Central memory CD4-positive, alpha-beta T cell (primary cell): Measurements from ENCODE around the gene TIAM2.

Source experiments
- DNase-seq: peaks from one replicate; pipeline ENCODE4 v3.0.0; 2022

Gene TIAM2

GRCh38 chr6:155268088-155268867 lies 273.2 kb downstream of the TIAM2 start:
- peak; percentile 4 for DNase-seq

- DNase-seq = no peak
Measured at GRCh38 chr6:155269765-155270164, 274.6 kb downstream of the TIAM2 start.

GRCh38 chr6:155270561-155271091 lies 275.5 kb downstream of the TIAM2 start:
- DNase-seq = no peak

- no peak for DNase-seq
Measured at GRCh38 chr6:155271145-155271544, 276.0 kb downstream of the TIAM2 start.

- DNase-seq = no peak
Measured at GRCh38 chr6:155272353-155273232, 277.5 kb downstream of the TIAM2 start.

GRCh38 chr6:155273431-155273830 lies 278.3 kb downstream of the TIAM2 start:
- no peak for DNase-seq

GRCh38 chr6:155274106-155274505 lies 279.0 kb downstream of the TIAM2 start:
- DNase-seq = no peak

GRCh38 chr6:155274533-155274932 lies 279.4 kb downstream of the TIAM2 start:
- DNase-seq = no peak

GRCh38 chr6:155275808-155276480 lies 280.8 kb downstream of the TIAM2 start:
- DNase-seq = no peak

- DNase-seq = no peak
Measured at GRCh38 chr6:155276638-155277037, 281.5 kb downstream of the TIAM2 start.

GRCh38 chr6:155278319-155279049 lies 283.4 kb downstream of the TIAM2 start:
- no peak for DNase-seq

GRCh38 chr6:155284775-155285174 lies 289.7 kb downstream of the TIAM2 start:
- no peak for DNase-seq

- no peak for DNase-seq
Measured at GRCh38 chr6:155287762-155288161, 292.6 kb downstream of the TIAM2 start.

- no peak for DNase-seq
Measured at GRCh38 chr6:155290491-155290890, 295.4 kb downstream of the TIAM2 start.

- no peak for DNase-seq
Measured at GRCh38 chr6:155291291-155291690, 296.2 kb downstream of the TIAM2 start.

- DNase-seq = no peak
Measured at GRCh38 chr6:155292711-155293110, 297.6 kb downstream of the TIAM2 start.

- DNase-seq = no peak
Measured at GRCh38 chr6:155297669-155298068, 302.6 kb downstream of the TIAM2 start.

GRCh38 chr6:155301867-155302266 lies 306.8 kb downstream of the TIAM2 start:
- DNase-seq = no peak

- no peak for DNase-seq
Measured at GRCh38 chr6:155303361-155303870, 308.3 kb downstream of the TIAM2 start.

GRCh38 chr6:155306958-155307357 lies 311.8 kb downstream of the TIAM2 start:
- DNase-seq = no peak
